NCI-H446 (cell line): ENCODE data around the gene WDR82.
A peak's percentile ranks its signal among the peaks of the same experiment; 100 is the strongest.

Experiments used
- DNase-seq, 2 experiments: peaks; one replicate each; lab custom pipeline; 2025; lab: John Stamatoyannopoulos, UW

WDR82 gene, protein sequence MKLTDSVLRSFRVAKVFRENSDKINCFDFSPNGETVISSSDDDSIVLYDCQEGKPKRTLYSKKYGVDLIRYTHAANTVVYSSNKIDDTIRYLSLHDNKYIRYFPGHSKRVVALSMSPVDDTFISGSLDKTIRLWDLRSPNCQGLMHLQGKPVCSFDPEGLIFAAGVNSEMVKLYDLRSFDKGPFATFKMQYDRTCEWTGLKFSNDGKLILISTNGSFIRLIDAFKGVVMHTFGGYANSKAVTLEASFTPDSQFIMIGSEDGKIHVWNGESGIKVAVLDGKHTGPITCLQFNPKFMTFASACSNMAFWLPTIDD

GRCh38 chr3:52278510-52279069, at the start of gene WDR82:
Gene WDR82 (minus strand): TSS chr3:52278649. CDS start chr3:52278361, 288 bp downstream.
- peak; percentile 66 to 89 for DNase-seq

GRCh38 chr3:52327486-52328290, 49.2 kb upstream of the WDR82 start:
- DNase-seq: no peak

DNA sequence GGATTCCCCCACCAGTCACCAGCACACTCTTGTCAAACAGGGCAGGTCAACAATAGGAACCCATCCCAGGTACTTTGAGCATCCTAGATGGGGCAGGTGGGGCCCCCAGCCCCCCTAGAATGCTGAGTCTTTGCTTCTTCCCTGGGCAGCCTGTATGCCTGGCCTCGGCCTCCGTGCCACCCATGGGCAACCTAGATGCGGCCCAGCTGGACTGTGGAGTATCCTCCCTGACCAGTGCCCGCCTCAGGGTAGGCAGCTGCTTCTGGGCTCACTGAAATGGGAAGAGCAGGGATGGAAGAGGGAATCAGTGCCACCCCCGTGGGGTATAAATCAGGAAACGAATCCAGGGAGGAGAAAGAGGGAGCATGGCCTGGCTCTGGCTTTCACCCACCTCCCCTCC, 48.5 kb upstream of the WDR82 start:
- DNase-seq: no peak

- DNase-seq: no peak
These were observed 47.2 kb upstream of the WDR82 start for GRCh38 chr3:52325686-52326085.

DNA sequence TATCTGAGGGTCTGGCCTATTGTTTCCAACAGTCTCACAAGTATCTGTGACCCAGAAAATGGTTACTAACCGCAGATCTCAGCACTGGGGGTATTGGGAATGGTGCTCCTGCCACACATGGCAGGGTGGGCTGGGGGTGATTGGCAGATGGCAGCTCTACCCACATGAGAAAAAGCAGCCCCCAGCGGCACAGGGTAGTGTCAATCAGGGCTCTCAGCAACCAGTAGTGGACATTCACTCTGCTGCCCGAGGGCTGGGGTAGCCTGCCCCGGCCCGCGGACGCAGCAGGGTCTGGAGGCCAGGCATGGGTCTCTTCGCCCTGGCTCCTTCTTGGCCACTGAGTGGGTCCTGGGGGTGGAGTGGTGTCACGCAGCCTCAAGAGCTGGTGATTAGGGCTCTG, 46.2 kb upstream of the WDR82 start:
- DNase-seq: no peak

DNA sequence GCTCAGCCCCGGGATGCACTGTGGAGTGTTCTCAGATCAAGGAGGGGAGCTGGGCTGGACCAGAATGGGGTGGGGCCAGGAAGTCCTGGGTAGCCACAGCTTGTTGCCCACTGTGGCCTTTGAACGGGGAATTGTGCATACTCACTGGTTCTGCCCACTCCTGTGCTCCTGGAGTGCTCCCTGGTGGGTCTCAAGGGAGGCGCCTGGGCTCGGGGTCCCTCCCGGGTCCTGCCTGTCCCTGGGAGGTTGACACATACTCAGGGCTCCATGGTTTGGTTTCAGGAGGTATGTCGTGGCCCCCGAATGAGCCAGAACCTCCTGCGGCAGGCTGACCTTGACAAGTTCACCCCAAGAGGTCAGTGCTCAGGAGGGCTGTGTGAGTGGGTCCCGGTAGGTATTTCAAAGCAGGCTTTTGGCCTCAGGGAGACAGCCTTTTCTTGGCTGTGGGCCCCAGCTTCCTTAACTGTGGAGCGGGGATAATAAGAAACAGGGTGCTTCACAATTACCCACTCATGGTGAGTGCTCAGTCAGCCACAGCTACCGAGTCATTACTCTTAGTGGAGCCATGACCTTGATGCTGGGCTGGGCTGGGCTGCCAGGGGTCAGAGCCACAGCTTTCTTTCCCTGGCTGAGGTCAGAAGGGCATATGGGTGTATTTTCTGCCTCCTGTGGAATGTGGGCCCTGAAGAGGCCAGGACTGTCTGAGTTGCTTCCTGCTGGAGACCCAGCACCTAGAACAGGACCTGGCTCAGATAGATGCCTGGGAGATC, 45.3 kb upstream of the WDR82 start:
- DNase-seq: no peak

DNA sequence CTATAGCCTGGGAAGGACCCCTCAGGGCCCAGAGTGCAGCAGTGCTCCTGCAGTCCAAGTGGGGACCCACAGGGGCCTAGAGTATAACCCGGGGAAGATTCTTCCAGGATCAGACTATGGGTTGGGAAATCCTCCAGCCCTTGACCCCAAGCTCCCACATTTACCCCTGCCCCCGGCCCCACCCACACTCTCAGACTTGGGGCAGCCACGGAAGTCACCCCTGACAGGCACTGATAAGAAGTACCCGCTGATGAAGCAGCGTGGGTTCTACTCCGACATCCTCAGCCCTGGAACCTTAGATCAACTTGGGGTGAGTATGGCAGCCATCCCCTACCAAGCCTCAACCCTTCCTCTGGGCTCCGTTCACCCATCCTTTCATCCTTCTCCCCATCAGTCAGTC, 44.0 kb upstream of the WDR82 start:
- no peak for DNase-seq

GRCh38 chr3:52321481-52321880, 43.0 kb upstream of the WDR82 start:
- DNase-seq: no peak

GRCh38 chr3:52319921-52320595, 41.6 kb upstream of the WDR82 start:
- DNase-seq: no peak

- DNase-seq: no peak
These were observed 39.9 kb upstream of the WDR82 start for GRCh38 chr3:52318186-52318816.

GRCh38 chr3:52317208-52318000, 39.0 kb upstream of the WDR82 start:
- DNase-seq: no peak

GRCh38 chr3:52315977-52316764, 37.7 kb upstream of the WDR82 start, which contains the start of gene DNAH1:
Gene DNAH1 (plus strand): TSS chr3:52316319. CDS start chr3:52322443, 6,124 bp downstream.
- DNase-seq: no peak

DNA sequence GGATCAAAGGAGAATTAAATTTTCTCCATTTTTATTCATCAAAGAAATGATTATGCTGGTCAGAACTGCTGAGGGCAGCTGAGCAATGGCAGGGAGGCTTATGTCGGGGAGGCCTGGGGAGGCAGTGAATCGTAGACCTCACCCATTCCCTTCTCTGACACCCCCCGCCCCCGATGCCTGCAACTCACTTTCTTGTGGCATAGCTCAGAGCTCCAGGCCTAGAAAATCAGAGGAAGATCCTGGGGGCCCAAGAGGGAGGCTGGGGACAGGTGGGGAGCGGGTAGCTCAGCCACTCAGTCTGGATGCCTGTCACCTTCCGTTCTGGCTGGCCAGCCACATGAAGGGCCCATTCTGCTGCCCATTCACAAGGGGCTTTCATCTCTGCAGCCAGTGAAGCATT, 36.6 kb upstream of the WDR82 start:
- no peak for DNase-seq

DNA sequence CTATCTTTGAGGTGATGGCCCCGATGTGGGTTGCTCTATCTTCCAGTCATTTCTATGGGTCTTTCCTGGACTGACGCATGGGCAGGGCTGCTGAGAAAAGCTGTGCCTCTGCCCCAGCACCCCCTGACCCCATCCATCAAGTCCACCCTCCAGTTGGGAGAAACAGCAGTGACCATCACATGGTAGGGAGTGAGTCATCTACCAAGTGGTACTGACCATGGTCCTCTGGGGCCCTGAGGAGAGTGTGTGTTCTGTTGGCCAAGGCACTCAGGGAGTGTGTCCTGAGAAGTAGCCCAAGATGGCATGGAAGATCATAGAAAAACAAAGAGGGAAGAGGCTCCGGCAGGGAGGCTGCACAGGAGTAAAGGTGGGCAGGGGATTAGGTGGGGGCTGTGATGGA, 36.0 kb upstream of the WDR82 start:
- DNase-seq: no peak

GRCh38 chr3:52313774-52314188, 35.3 kb upstream of the WDR82 start:
- DNase-seq: no peak

DNA sequence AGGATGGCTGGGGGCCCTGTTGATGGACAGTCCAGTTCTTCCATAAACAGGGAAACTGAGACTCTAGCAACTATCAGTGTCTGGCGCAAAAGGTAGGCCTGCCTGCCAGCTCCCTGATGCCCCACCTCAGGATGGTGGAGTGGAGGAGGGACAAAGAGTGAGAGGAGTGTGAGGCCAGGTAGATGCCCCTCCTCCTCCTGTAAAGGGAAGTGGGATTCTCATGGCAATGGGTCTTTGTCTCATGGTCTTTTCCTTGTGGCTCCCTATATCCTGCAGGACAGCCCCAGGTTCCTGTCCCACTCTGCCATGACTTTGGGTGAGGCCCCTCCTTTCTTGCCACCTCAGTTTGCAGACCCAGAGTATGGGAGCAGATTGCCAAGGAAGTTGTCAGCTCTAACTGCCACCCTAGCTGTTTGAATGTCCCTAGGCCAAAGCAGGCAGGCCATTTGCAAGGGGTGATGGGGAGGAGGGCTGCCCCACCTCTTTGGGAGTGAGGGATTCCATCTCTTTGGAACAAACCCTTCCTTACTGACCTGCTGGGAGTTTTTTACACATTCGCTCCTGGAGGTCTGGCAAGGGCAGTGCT, 34.8 kb upstream of the WDR82 start:
- DNase-seq: no peak

- DNase-seq: peak in 1 of 2 experiments; percentile 21
These were observed 33.2 kb upstream of the WDR82 start for GRCh38 chr3:52311576-52312119.

DNA sequence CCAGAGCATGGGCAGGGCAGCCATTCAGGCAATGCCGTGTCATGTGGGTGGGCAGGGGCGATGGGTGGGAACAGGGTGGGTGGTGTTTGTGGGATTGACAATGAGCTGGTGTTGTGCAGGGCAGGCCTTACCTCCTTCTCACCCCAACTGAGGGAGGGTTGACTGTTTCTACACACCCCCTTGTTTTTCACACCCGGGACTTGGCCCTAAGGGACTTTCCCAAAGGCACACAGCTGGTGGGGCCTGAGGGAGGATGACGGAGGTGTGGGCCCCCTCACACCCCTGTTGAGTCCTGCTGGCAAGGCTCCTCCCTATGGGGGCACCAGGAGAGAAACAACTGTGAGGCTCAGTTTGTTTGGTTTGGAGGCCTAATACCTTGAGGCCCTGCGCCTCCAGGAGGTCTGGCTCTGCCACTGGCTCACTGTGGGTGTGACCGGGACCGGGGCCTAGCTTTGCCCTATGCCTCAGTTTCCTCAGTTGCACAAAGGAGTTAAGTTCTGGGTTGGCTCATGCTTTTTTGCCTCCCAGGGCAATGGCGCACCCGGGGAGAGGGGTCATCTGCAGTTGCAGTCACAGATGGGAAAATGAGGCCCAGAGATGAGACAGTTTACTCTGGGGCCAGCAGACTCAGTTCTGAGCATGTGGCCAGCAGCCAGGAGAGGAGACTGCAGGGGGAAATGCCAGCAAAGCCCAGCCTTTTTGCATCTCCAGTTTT, 32.6 kb upstream of the WDR82 start:
- DNase-seq: peak in 1 of 2 experiments; percentile 21
